K562 treated with DMSO at 1 percent for 12 hours (cell line): ENCODE data around the gene IKBIP. TPM values are rescaled to one million over a fixed set of nuclear protein-coding genes. Genes with fewer than 3 reads are reported as not detected.

Source experiments
- total RNA-seq: library from RNA; unstranded; fragments of 300-600 nt; gene quantifications from 2 replicates; pipeline ENCODE4 v1.2.3, GENCODE V29; 2022; ENCODE audit not compliant: insufficient read depth

The IKBIP gene
- total RNA-seq = 9.0 and 15.6 TPM in 2 replicates

DNA sequence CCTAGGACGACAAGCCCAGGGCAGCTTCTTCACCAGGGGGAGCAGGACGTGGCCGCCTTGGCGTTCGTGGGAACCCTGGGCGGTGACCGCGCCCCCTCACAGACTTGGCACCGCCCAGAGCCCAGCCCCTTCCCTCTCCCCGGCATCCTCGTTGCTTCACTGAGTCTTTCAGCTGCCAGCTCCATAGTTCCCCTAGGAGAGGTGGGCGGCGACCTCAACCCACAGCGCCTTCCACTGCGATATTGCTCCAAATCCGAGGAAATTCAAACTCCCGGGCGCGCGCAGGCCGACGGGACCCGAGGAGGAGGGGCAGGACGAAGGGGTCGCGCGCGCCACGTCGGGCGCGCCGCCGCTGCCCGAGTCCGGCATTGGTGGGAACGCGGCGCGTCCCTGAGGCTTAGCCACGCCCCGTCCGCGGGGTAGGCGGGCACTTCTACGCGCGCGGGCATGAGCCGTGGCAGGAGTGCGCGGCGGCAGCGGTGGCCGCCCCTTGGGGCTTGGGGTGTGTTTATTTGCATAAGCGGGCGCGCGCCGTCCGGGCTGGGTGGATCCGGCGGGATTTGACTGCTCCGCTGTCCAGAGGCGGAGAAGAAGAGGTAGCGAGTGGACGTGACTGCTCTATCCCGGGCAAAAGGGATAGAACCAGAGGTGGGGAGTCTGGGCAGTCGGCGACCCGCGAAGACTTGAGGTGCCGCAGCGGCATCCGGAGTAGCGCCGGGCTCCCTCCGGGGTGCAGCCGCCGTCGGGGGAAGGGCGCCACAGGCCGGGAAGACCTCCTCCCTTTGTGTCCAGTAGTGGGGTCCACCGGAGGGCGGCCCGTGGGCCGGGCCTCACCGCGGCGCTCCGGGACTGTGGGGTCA lies at the start of gene IKBIP, which contains the start of gene APAF1:
TSS of gene IKBIP (minus strand) at position 77 of the 860 bp plus-strand sequence. CDS start 87 bp downstream, outside the sequence.
TSS of gene APAF1 (plus strand) at position 579 of the 860 bp plus-strand sequence. CDS start 3,070 bp downstream, outside the sequence.

DNA sequence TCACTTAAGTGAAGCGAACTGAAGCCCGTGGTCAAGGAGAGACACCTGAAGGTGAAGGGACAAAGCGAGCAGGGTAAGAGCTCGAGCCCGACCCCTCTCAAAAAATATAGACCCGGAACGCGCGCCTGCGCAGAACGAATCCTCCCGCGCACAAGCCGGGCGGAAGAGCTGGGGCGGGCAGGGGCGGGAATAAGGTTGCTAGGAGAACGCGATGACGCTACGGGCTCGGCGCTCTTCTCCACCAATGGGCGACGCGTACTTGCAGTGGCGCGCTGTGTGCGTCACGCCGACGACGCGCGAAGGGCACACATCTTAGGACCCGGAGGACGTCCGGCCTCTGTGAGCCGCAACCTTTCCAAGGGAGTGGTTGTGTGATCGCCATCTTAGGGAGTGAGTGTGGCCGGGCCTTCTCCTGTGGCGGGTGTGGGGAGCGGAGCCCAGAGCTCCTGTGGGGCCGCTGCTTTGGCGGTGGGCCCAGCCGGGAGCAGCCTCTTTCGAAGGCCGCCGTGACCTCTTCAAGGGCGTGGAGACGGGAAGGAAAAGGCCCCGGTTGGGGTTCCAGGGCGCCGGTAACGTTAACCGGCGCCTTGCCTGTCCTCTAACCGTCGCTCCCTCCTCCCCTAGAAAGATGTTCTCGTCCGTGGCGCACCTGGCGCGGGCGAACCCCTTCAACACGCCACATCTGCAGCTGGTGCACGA lies 51.1 kb downstream of the IKBIP start, which contains the start of gene SLC25A3:
TSS of gene SLC25A3 (plus strand) at position 336 of the 699 bp plus-strand sequence. CDS start at position 629, 293 bp downstream.

Other genes starting within 250 kb of the IKBIP start
- gene TMPO, start 129.2 kb downstream of the IKBIP start, total RNA-seq = 55.8 and 157 TPM in 2 replicates
- gene SLC25A3, start 51.1 kb downstream of the IKBIP start, total RNA-seq = 473 and 571 TPM in 2 replicates
- 4.9 and 15.3 TPM in 2 replicates for gene APAF1, start 502 bp upstream of the IKBIP start, total RNA-seq